A549 (cell line): ENCODE data around the gene DDX52.

Experiments
- CBX8 ChIP-seq: fragments of 200-600 bp; sonication (generic); IDR thresholded peaks from 2 replicates; pipeline ENCODE4 v1.6.1; 2016
- CTCF ChIP-seq: fragments of >200 bp; sonication (Bioruptor Twin); formaldehyde crosslinking; IDR thresholded peaks from 3 replicates; pipeline ENCODE4 v1.5.1; 2016
- EHMT2 ChIP-seq: fragments of 200-600 bp; sonication (generic); IDR thresholded peaks from 2 replicates; pipeline ENCODE4 v1.6.1; 2016; ENCODE audit warnings: antibody characterized with exemption, low read depth, mild to moderate bottlenecking, moderate library complexity
- JUN ChIP-seq, 2 experiments: fragments of >200 bp; sonication (Bioruptor Twin); formaldehyde crosslinking; IDR thresholded peaks; 2 replicates in 1 of 2; 3 replicates in 1 of 2; pipeline ENCODE4 v1.6.1; 2016 to 2017
- KDM1A ChIP-seq: fragments of 200-600 bp; sonication (generic); IDR thresholded peaks from 2 replicates; pipeline ENCODE4 v1.6.1; 2016; ENCODE audit warnings: low read depth, mild to moderate bottlenecking
- RCOR1 ChIP-seq: fragments of 150-350 bp; IDR thresholded peaks from 2 replicates; pipeline ENCODE4 v1.6.1; 2014; ENCODE audit warnings: antibody characterized with exemption, low read length, low read depth
- SREBF2 ChIP-seq: fragments of 450-650 bp; IDR thresholded peaks from 2 replicates; pipeline ENCODE4 v1.6.1; 2014; ENCODE audit warnings: mild to moderate bottlenecking, moderate library complexity
- TP53 ChIP-seq: fragments of 250-450 bp; sonication (Bioruptor Pico); IDR thresholded peaks from 2 replicates; pipeline ENCODE4 v1.5.0; 2021; ENCODE audit warnings: mild to moderate bottlenecking, moderate library complexity
- TF ChIP-seq, protein P1 (sequence below): fragments of >200 bp; sonication (Bioruptor Twin); formaldehyde crosslinking; IDR thresholded peaks from 3 replicates; pipeline ENCODE4 v1.6.1; 2016
- TF ChIP-seq, protein P2 (sequence below): fragments of 200-600 bp; sonication (generic); IDR thresholded peaks from 2 replicates; pipeline ENCODE4 v1.6.1; 2016; ENCODE audit warnings: antibody characterized with exemption, mild to moderate bottlenecking, moderate library complexity

DNA sequence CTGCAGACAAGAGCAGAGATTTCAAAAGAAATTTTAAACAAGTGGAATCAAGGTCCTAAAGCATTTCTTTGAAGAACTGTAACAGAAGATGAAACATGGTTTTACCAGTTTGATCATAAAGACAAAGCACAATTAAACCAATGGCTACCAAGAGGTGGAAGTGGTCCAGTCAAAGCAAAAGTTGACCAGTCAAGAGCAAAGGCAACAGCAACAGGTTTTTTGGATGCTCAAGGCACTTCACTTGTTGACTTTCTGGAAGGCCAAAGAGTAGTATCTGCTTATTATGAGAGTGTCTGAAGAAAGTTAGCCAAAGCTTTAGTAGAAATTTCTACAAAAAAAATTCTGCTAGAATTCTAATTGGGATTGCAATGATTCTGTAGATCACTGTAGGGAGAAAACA is 5.3 kb downstream of the DDX52 start:
- TF ChIP-seq CTCF, result no peak
- no peak for TF ChIP-seq KDM1A
- TF ChIP-seq EHMT2, result no peak
- no peak for TF ChIP-seq SREBF2
- TF ChIP-seq, protein P1, sequence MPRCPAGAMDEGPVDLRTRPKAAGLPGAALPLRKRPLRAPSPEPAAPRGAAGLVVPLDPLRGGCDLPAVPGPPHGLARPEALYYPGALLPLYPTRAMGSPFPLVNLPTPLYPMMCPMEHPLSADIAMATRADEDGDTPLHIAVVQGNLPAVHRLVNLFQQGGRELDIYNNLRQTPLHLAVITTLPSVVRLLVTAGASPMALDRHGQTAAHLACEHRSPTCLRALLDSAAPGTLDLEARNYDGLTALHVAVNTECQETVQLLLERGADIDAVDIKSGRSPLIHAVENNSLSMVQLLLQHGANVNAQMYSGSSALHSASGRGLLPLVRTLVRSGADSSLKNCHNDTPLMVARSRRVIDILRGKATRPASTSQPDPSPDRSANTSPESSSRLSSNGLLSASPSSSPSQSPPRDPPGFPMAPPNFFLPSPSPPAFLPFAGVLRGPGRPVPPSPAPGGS, result no peak
- no peak for TF ChIP-seq RCOR1
- TF ChIP-seq, protein P2, sequence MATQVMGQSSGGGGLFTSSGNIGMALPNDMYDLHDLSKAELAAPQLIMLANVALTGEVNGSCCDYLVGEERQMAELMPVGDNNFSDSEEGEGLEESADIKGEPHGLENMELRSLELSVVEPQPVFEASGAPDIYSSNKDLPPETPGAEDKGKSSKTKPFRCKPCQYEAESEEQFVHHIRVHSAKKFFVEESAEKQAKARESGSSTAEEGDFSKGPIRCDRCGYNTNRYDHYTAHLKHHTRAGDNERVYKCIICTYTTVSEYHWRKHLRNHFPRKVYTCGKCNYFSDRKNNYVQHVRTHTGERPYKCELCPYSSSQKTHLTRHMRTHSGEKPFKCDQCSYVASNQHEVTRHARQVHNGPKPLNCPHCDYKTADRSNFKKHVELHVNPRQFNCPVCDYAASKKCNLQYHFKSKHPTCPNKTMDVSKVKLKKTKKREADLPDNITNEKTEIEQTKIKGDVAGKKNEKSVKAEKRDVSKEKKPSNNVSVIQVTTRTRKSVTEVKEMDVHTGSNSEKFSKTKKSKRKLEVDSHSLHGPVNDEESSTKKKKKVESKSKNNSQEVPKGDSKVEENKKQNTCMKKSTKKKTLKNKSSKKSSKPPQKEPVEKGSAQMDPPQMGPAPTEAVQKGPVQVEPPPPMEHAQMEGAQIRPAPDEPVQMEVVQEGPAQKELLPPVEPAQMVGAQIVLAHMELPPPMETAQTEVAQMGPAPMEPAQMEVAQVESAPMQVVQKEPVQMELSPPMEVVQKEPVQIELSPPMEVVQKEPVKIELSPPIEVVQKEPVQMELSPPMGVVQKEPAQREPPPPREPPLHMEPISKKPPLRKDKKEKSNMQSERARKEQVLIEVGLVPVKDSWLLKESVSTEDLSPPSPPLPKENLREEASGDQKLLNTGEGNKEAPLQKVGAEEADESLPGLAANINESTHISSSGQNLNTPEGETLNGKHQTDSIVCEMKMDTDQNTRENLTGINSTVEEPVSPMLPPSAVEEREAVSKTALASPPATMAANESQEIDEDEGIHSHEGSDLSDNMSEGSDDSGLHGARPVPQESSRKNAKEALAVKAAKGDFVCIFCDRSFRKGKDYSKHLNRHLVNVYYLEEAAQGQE, result no peak
- TF ChIP-seq TP53 (CRISPR knock-in tag), result no peak
- TF ChIP-seq CBX8, result no peak
- TF ChIP-seq JUN (IDR thresholded peaks at IDR 0.05), result no peak
